HG03565 (cell line): ENCODE data around the gene PPCDC.
A peak's percentile ranks its signal among the peaks of the same experiment; 100 is the strongest.
"Not testable (repeated sequence)": the region's sequence is repeated elsewhere in the genome, so short reads cannot be mapped to it uniquely, and the experiment has no call there.

Experiments used
- ATAC-seq: cut with Tn5 transposase; IDR thresholded peaks from one replicate; pipeline ENCODE4 v1.9.1; 2021; ENCODE audit warnings: mild to moderate bottlenecking, moderate library complexity; ENCODE audit not compliant: unreplicated experiment

Gene PPCDC

DNA sequence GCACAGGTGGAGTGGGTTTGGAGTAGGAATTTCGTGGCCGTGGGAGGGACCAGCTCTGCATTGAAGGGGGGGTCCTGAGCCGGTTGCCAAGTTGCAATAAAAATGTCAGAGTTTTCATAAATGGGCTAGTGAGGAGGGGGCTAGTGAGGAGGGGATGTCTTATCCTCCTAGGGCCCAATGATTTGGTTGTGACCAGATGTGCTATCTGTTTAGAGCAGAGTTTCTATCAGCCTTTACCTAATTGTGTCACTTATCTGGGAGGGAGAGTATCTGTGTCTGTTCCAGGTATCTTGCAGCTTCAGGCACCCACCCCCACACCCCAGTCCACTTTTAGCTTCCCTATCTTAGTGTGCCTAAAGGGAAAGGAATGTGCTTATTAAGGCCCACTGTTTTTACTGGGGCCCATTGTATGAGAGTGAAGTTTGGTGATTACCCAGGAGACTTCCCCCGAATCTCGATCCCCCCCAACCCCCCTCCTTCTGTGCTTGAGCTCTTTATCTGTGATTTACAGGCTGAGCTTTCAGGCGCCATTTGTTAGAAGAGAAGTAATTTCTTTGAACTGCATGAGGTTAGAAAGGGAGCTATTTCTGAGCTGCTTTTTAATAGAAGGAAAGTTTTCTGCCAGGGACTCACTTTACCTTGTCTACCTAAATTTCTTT, 42.6 kb downstream of the PPCDC start:
- no peak for ATAC-seq

DNA sequence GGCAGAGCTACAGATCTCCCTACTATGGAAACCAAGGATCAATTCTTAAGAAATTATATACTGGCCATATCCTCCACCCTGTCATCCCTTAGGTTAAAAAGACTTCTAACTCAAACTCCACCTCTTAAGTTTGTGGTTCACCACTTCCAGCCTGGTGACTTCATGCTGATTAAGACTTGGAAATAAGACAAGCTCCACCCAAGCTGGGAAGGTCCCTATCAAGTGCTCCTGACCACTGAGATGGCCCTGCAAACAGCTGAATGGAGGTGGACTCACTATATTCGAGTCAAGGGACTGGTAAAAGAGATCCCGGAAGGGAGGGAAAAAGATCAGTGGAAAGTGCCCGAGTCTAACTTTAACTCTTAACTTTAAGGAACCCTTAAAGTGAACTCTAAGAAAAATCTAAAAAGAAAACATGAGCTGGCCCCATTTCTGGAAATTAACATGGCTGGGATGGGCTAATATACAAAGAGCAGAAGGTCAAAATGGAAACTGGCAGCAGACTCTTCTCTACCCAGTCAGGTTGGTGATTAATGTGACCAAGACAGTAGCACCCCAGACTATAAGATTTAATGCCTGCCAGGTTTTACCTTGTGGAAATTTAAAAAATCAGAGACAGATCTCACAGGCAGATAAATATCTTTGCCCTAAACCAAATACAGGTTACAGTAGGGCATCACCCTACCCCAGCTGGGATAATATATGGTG, 43.9 kb downstream of the PPCDC start:
- no peak for ATAC-seq

GRCh38 chr15:75068748-75069147, 45.4 kb downstream of the PPCDC start:
- no peak for ATAC-seq

DNA sequence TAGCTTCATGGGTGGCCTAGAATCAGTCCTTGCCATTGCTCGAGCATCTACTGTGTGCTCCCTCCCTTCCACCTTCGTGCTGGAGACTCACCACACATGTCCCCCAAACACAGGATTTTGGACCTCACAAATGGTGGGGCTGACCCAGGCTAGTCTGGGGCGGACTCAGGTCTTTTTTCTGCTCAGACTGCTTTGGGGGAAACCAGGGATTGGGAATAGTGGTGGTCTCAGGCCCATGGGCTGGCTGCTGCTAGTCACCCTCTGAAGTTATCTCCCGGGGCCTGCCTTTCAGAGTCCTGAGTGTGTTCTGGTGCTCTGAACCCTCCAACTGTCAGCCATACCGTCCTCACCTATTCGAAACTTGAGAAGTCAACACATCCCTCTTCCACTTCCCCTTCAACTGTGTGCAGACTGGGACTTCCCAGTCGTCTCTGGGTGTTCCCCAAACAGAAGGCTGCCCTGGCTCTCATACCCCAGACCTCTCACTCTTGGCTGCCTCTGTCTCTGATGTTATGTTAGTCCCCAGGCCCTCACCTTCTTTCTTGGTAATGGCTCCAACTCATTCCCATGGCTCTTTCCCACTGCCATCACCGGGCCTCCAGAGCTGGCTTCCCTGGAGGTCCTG, 46.0 kb downstream of the PPCDC start:
- peak; percentile 73 for ATAC-seq

DNA sequence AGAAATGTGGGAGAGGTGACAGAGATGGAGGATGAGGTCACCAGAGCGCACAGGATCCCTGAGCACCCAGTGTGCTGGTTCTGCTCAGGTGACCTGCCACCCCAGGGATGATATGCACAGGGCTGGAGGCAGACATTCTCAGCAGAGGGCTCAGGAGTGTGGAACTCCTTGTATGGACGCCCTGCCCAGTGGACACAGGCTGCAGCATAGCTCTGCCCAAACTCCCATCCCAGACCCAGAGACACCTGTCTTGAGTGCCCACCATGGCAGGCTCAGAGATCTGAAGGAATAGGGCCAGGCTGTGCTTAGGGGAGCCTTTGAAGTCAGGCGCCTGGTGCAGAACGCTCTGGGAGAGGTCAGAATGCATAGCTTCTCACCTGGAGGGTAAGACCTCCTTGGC, 47.3 kb downstream of the PPCDC start:
- no peak for ATAC-seq

DNA sequence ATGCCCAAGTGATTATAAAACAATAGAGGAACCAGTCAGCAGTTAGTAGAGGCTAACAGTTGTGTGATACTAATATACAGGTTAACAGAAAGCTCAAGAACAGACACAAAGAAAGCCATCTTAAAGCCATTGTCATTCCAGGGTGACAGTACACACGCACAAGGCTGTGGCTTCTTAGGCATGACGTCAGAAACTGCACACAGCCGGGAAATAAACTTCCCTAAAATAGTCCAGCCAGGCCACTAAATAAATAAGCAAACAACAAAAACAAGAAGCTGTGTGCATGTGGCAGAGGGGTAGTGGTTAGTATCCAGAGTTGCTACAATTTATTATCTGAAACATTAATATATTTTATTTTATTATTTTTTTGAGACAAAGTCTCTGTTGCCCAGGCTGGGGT, 49.8 kb downstream of the PPCDC start:
- ATAC-seq, result no peak

- no peak for ATAC-seq
These were observed 52.9 kb downstream of the PPCDC start for GRCh38 chr15:75076277-75076676.

DNA sequence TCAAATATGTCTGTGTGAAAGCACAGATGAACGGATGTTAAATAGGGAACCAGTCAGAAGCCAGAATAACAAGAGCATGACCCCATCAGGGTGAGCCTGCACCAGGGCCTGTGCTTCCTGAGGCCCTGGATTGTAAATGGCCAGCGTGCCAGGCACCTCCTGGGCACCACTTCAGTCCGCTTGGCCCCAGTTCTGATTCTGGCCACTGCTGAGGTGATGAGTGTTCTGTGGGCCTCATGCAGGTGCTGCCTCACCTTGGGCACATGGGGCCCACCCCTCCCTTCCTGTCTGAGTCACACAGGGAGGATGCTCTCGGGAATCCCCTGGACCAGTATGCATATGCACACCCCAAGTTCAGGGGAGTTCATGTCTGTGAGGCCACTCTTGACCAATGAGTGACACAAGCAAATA, 54.2 kb downstream of the PPCDC start:
- not testable (repeated sequence) for ATAC-seq

- no peak for ATAC-seq
These were observed 57.8 kb downstream of the PPCDC start for GRCh38 chr15:75081150-75081549.

DNA sequence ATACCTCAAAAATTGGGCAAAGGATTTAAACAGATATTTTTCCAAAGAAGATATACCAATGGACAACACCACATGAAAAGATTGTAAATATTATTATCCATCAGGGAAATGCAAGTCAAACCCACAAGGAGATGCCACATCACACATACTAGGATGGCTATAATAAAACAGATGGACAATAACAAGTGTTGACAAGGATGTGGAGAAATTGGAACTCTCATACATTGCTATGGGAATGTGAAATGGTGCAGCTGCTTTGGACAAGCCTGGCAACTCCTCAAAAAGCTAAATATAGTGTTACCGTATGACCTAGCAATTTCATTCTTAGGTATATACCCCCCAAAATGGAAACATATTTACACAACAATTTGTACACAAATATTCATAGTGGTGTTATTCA, 59.3 kb downstream of the PPCDC start:
- ATAC-seq, result no peak

DNA sequence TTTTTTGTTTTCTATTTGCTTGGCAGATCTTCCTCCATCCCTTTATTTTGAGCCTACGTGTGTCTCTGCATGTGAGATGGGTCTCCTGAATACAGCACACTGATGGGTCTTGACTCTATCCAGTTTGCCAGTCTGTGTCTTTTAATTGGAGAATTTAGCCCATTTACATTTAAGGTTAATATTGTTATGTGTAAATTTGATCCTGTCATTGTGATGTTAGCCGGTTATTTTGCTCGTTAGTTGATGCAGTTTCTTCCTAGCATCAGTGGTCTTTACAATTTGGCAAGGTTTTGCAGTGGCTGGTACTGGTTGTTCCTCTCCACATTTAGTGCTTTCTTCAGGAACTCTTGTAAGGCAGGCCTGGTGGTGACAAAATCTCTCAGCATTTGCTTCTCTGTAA, 62.3 kb downstream of the PPCDC start:
- not testable (repeated sequence) for ATAC-seq

DNA sequence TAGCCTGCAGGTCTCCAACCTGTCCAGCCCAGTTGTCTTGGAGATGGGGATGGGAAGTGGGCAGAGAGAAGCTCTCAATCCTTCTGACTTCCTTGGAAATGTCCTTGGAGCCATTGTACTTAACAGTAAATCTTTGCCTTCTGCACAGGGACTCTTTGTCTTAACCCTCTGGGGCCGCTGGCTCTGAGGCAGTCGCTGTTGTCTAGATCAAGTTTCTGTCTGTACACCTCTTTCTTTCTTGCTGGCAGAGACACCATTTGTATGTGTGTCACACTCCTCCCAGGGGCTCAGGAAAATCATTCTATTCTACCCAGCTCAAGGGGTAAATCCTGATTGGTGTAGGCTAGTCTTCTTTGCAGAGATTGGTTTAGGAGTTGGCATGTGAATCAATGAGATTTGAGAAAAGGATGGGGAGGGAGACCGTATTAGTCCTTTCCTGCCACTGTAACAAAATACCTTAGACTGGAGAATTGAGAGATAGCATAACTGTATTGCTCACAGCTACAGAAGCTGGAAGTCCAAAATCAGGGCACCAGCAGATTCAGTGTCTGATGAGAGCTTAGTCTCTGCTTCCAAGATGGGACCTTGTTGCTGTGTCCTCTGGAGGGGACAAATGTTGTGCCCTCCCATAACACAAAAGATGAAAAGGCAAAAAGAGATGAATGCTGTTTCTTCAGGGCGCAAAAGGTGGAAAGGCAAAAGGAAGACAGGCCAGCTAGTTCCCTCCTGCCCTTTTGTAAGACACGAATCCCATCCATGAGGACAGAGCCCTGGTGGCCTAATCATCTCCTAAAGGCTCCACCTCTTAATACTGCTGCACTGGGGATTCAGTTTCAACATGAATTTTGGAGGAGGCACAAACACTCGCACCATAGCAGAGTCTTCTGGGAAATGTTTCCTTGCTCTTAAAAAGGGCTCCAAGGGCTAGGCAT, 66.3 kb downstream of the PPCDC start:
- no peak for ATAC-seq

DNA sequence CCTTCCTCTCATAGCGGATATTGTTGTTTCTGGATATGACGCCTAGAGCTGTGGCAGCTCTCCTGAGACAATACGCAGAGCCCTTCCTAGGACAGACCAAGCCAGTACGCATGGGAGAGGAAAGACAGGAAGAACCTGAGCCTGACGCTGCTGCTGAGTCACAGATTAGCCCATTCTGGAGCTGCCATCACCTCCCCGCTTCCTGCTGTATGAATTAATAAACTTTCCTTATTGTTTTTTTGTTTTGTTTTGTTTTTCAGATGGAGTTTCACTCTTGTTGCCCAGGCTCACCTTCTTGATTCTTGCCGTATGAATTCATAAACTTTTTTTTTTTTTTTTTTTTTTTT, 67.0 kb downstream of the PPCDC start:
- ATAC-seq, result no peak

GRCh38 chr15:75091814-75092213, 68.4 kb downstream of the PPCDC start:
- ATAC-seq, result no peak

DNA sequence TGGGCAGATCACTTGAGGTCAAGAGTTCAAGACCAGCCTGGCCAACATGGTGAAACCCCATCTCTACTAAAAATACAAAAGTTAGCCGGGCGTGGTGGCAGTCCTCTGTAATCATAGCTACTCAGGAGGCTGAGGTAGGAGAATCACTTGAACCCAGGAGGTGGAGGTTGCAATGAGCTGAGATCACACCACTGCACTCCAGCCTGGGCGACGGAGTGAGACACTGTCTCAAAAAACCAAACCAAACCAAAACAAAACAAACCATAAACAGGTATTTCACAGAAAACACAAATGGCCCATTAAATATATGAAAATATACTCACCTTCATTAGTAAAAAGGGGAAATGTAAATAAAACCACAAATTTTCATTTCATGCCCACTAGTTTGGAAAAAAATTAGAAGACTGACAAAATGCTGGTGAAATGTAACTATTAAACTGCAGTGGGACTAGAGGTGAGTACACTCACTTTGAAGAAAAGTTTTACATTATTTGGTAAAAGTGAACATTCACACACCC, 71.6 kb downstream of the PPCDC start:
- ATAC-seq, result not testable (repeated sequence)

DNA sequence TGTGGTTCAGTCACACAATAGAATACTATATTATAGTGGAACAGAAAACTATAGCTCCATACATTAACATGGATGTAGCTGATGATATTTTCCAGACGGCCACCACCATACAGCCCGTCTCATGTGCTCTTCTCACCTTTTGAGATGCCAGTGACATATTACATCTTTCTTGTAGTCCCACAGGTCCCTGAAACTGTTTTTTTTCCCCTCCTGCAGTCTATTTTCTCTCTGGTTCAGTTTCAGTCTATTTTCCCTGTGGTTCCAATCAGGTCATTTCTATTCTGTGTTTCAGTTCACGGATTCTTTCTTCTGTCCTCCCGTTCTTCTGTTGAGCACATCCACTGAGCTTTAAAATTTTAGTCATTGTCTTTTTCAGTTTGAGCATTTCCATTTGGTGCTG, 72.2 kb downstream of the PPCDC start:
- ATAC-seq, result no peak

DNA sequence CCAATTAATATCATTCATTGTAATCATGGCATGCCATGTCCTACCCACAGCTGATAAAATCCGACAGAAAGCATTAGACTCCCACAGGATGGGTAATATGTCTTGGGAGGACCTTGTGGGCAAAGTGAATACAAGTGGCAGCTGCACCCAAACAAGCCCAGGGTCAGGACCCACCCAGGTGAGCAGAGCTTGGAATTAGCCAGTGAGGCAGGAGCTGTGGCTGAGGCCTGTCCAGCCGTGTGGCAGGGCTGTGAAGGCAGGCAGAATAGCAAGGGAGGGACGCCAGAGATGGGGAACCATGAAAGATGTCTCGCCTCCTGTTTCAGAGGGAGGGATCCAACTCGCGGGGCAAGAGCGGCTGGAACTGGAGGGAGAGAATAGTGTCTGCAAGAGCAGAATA, 74.5 kb downstream of the PPCDC start:
- no peak for ATAC-seq

- no peak for ATAC-seq
These were observed 75.0 kb downstream of the PPCDC start for GRCh38 chr15:75098404-75098803.
